ENCODE measurements around the gene DNAH9.

DNAH9 gene

GRCh38 chr17:11589716-11590115 is 8.6 kb upstream of the DNAH9 start:
- H3K4me3 ChIP-seq (ENCODE audit: low read depth, low read length) = no peak overlapping the region
- POLR2A ChIA-PET = no interaction called here
- CTCF ChIA-PET = no interaction called here
- DNase-seq (ENCODE audit: low read depth, low spot score) = no peak
- TF ChIP-seq CTCF (IDR thresholded peaks at IDR 0.05; ENCODE audit: insufficient read depth, low read length, missing control alignments) = no peak

DNA sequence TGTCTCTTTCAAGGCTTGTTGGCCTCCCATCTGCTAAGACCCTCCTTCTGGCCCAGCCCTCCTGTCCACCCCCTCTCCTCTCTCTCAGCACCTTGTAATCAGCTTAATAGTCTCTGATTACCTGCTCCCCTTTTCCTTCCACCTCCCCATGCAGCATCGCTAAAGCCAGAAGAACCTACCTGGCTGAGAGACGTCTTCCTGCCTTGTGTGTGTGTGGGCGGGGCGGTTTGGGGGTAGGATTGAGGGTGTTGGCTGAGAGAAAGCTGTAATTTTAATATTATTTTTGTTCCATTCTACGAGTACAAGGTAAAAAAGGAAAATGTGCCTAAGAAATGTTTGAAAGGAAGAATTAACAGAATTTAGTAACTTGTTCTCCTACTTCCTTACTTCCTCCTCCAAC is 3.4 kb downstream of the DNAH9 start:
- no peak overlapping the region for H3K4me3 ChIP-seq (ENCODE audit: low read depth, low read length)
- ChIA-PET POLR2A (interaction anchor here (0.7 kb wide), 1 partner anchor 1154 kb away, joined by 3 read pairs; no protein-coding TSS in a partner anchor), CTCF (no interaction called here)
- no peak for TF ChIP-seq CTCF (IDR thresholded peaks at IDR 0.05; ENCODE audit: insufficient read depth, low read length, missing control alignments)
- DNase-seq (ENCODE audit: low read depth, low spot score) = no peak

- no peak overlapping the region for H3K4me3 ChIP-seq (ENCODE audit: low read depth, low read length)
- CTCF ChIA-PET = no interaction called here
- DNase-seq (ENCODE audit: low read depth, low spot score) = no peak
- no peak for TF ChIP-seq CTCF (IDR thresholded peaks at IDR 0.05; ENCODE audit: insufficient read depth, low read length, missing control alignments)
- POLR2A ChIA-PET = no interaction called here
These were observed 10.1 kb downstream of the DNAH9 start for GRCh38 chr17:11608396-11608795.

GRCh38 chr17:11610999-11611566 is 12.8 kb downstream of the DNAH9 start:
- DNase-seq (ENCODE audit: low read depth, low spot score) = no peak
- CTCF ChIA-PET = no interaction called here

DNA sequence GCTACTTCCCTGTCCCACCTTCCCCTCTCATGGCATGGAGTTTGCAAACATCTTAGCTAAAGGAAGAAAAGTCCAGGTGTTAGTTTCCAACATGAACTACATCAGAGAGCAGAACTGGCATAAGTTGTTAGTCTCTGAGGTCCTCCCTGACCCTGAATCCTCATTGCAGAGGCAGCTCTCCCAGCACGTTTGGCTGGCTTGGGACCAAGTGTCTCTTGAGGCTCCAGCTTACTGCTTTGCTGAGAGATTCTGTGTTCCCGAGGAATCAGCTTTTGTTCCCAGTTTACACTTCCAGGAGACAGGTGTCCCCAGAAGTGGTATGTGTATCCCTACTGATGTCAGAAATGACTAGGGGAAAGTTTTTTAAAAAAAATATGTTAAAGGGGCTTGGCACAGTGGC is 14.7 kb downstream of the DNAH9 start:
- CTCF ChIA-PET = no interaction called here
- TF ChIP-seq CTCF (IDR thresholded peaks at IDR 0.05; ENCODE audit: insufficient read depth, low read length, missing control alignments) = no peak
- no peak overlapping the region for H3K4me3 ChIP-seq (ENCODE audit: low read depth, low read length)
- DNase-seq (ENCODE audit: low read depth, low spot score) = no peak
- POLR2A ChIA-PET = no interaction called here

More at GRCh38 chr17:11610999-11611566, 12.8 kb downstream of the DNAH9 start:
- no peak for TF ChIP-seq CTCF (IDR thresholded peaks at IDR 0.05; ENCODE audit: insufficient read depth, low read length, missing control alignments)
- POLR2A ChIA-PET = no interaction called here
- H3K4me3 ChIP-seq (ENCODE audit: low read depth, low read length) = no peak overlapping the region

- ChIA-PET CTCF (no interaction called here), POLR2A (no interaction called here)
- no peak for TF ChIP-seq CTCF (IDR thresholded peaks at IDR 0.05; ENCODE audit: insufficient read depth, low read length, missing control alignments)
- H3K4me3 ChIP-seq (ENCODE audit: low read depth, low read length) = no peak overlapping the region
- no peak for DNase-seq (ENCODE audit: low read depth, low spot score)
These were observed 20.7 kb downstream of the DNAH9 start for GRCh38 chr17:11618861-11619566.
